ENCODE measurements around the gene AMOTL1.

AMOTL1 gene

GRCh38 chr11:94857337-94857736, 89.2 kb downstream of the AMOTL1 start:
- DNase-seq (ENCODE audit: low spot score), result peak; percentile 4

- DNase-seq (ENCODE audit: low spot score), result no peak
These were observed 90.0 kb downstream of the AMOTL1 start for GRCh38 chr11:94858012-94858705.

- no peak for DNase-seq (ENCODE audit: low spot score)
These were observed 92.2 kb downstream of the AMOTL1 start for GRCh38 chr11:94860333-94860732.

- DNase-seq (ENCODE audit: low spot score), result no peak
These were observed 93.2 kb downstream of the AMOTL1 start for GRCh38 chr11:94861306-94861845.

GRCh38 chr11:94862926-94863880, 95.0 kb downstream of the AMOTL1 start:
- DNase-seq (ENCODE audit: low spot score), result no peak

- DNase-seq (ENCODE audit: low spot score), result no peak
These were observed 96.4 kb downstream of the AMOTL1 start for GRCh38 chr11:94864506-94865045.

GRCh38 chr11:94866231-94866822, 98.2 kb downstream of the AMOTL1 start:
- no peak for DNase-seq (ENCODE audit: low spot score)

GRCh38 chr11:94866936-94867795, 99.0 kb downstream of the AMOTL1 start:
- DNase-seq (ENCODE audit: low spot score), result no peak

GRCh38 chr11:94868468-94868867, 100.3 kb downstream of the AMOTL1 start:
- no peak for DNase-seq (ENCODE audit: low spot score)

- DNase-seq (ENCODE audit: low spot score), result no peak
These were observed 101.0 kb downstream of the AMOTL1 start for GRCh38 chr11:94869186-94869585.

- no peak for DNase-seq (ENCODE audit: low spot score)
These were observed 102.3 kb downstream of the AMOTL1 start for GRCh38 chr11:94870422-94870821.

GRCh38 chr11:94871491-94872185, 103.5 kb downstream of the AMOTL1 start:
- no peak for DNase-seq (ENCODE audit: low spot score)

GRCh38 chr11:94873916-94874540, 105.9 kb downstream of the AMOTL1 start:
- DNase-seq (ENCODE audit: low spot score), result no peak

GRCh38 chr11:94876222-94876621, 108.1 kb downstream of the AMOTL1 start:
- no peak for DNase-seq (ENCODE audit: low spot score)

- no peak for DNase-seq (ENCODE audit: low spot score)
These were observed 108.7 kb downstream of the AMOTL1 start for GRCh38 chr11:94876645-94877442.

- no peak for DNase-seq (ENCODE audit: low spot score)
These were observed 109.5 kb downstream of the AMOTL1 start for GRCh38 chr11:94877443-94878200.

GRCh38 chr11:94879006-94879405, 110.8 kb downstream of the AMOTL1 start:
- DNase-seq (ENCODE audit: low spot score), result no peak

GRCh38 chr11:94880216-94880615, 112.1 kb downstream of the AMOTL1 start:
- no peak for DNase-seq (ENCODE audit: low spot score)

GRCh38 chr11:94882931-94883330, 114.8 kb downstream of the AMOTL1 start:
- DNase-seq (ENCODE audit: low spot score), result no peak
